ENCODE results near the gene OBSCN.

OBSCN gene

GRCh38 chr1:228417483-228418203 lies 209.8 kb downstream of the OBSCN start:
- DNase-seq (ENCODE audit: low read depth) = no peak

GRCh38 chr1:228420968-228421826 lies 213.4 kb downstream of the OBSCN start:
- no peak for DNase-seq (ENCODE audit: low read depth)

DNA sequence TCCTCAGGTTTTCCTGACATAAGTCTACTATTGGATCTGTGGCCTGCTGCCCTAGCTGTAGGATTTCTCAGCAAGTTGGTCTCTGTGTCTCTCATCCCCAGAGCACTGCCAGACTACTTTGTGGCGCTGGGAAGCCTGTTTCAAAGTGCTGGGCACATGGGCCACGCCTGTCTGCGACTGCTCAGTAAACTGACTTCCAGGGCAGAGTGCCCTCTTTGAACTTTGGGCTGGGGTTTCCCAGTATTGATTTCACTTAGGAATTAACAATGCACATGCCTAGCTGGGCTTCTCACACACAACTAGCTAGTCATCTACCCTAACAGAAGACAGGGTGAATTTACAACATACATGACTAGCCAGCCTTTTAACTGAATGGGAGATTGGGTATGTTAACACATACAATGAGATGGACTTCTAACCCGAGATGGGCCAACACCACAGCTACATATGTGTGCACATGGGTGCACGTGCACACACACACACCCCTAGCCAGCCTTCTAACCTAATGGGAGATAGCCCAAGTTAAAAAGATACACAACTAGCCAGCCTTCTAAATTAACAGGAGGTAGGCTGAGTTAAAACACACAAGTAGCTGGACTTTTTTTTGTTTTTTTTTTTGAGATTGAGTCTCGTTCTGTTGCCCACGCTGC lies 215.7 kb downstream of the OBSCN start:
- no peak for DNase-seq (ENCODE audit: low read depth)

DNA sequence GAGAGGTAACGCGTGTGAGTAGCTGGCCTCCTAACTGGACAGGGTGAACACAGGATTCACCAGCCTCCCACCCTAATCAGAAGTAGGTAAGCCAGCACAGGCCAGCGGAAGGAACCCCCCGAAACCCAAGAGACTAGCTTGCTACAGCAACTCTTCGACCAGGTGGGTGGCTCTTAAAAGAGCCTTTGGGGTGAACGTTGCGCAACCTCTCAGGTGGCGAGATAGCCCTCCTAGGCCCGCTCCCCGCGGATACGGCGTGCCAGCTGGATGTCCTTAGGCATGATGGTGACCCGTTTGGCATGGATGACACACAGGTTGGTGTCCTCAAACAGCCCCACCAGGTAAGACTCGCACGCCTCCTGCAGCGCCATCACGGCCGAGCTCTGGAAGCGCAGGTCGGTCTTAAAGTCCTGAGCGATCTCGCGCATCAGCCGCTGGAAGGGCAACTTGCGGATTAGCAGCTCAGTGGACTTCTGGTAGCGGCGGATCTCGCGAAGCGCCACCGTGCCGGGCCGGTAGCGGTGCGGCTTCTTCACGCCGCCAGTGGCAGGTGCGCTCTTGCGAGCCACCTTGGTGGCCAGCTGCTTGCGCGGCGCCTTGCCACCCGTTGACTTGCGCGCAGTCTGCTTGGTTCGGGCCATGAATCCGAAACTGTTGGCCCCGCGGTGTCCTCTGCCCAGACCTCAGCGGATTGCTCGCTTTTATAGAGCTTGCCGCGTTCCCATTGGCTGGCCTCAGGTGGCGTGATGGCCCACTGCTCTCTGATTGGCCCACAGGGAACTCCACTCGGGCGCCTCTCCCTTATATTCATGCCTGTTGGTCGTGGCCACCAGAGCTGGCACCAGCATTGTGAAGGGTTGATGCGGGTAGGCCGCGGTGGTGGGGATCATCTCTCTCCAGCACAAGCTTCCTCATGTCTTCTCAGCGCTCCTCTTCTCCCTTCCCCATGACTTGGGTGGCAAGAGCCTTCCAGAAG lies 217.1 kb downstream of the OBSCN start:
- DNase-seq (ENCODE audit: low read depth) = no peak

- DNase-seq (ENCODE audit: low read depth) = no peak
Observed at GRCh38 chr1:228426518-228427175, 218.8 kb downstream of the OBSCN start.

DNA sequence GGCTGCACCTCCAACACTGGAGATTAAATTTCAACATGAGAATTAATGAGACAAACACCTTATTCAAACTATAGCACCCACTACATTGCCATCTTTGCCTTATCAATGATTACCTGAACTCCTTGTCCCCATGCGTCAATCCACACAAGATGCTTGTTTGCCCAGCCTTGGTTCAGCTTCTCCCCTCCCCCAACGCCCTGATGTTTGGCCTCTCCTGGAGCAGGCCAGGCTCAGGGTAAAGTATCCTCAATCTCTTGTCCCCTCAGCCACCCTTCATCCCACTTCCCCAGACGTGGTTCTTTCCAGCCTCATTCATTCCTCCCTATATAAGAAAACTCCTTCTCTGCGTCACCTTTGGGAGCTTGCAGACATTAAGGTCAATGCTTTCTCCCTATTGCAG lies 220.6 kb downstream of the OBSCN start:
- no peak for DNase-seq (ENCODE audit: low read depth)

Measured in stimulated activated CD4-positive, alpha-beta T cell treated with anti-CD3 and anti-CD28 coated beads, Interleukin-2, amount 100 ng/mL, for 4 hours (primary cell).